H1 (cell line): Measurements from ENCODE around the gene BSN. TPM values are rescaled to one million over a fixed set of nuclear protein-coding genes. Genes with fewer than 3 reads are reported as not detected.

ENCODE experiments used
- FOSL1 ChIP-seq: IDR thresholded peaks from 2 replicates; pipeline ENCODE4 v1.6.1; 2011; ENCODE audit warnings: mild to moderate bottlenecking, low read depth, low read length, moderate library complexity; ENCODE audit not compliant: insufficient read depth
- polyA plus RNA-seq, 7 experiments: library from polyadenylated mRNA; depleted of rRNA in 3 of 7; stranded (reverse) in 5 of 7; unstranded in 2 of 7; fragments of >200 nt in 5 of 7; fragments of 200-250 nt in 2 of 7; gene quantifications; 1 replicate in 5 of 7; 2 replicates in 1 of 7; 4 replicates in 1 of 7; pipeline versions ENCODE4 v1.2.1 to v1.2.3, GENCODE V29; 2011 to 2013; ENCODE audit warnings: missing spikeins in 2 of 7, mixed read lengths in 2 of 7
- total RNA-seq: library from RNA; stranded (reverse); fragmentation: NEBNext Ultra II Directional; extraction: Animal tissue kit (Norgen Biotek cat#: 25700); gene quantifications from 2 replicates; pipeline ENCODE4 v1.2.1, GENCODE V29; 2021

Gene BSN
- total and polyA plus RNA-seq, 2 of the 8 experiments (the other 6 are each of a cell fraction or from before 2014, with no cell fraction given), result 0.60 to 3.0 TPM

- no peak for TF ChIP-seq FOSL1
These were observed 2.4 kb downstream of the BSN start (continued) for GRCh38 chr3:49556500-49557275.
